RKO (cell line): ENCODE results near the gene CALY.

Experiments used
- DNase-seq: peaks from one replicate; pipeline ENCODE4 v3.0.0-alpha.2; 2016; ENCODE audit warnings: low spot score

CALY gene

DNA sequence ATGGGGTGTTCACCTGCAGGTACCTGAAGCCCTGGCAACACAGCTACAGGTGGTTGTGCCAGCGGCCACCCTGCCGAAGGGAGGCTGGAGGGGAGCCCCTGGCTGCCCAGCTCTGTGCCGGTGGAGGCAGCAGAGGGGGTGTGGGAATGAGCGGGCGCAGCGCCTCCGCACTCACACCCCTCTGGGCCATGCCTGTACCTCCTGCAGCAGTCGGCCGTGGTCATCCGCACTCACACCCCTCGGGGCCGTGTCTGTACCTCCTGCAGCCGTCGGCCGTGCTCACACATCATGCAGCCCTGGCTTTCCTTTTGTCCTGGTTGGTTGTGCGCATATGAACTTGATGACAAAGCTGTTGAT lies 26.3 kb downstream of the CALY start:
- no peak for DNase-seq

DNA sequence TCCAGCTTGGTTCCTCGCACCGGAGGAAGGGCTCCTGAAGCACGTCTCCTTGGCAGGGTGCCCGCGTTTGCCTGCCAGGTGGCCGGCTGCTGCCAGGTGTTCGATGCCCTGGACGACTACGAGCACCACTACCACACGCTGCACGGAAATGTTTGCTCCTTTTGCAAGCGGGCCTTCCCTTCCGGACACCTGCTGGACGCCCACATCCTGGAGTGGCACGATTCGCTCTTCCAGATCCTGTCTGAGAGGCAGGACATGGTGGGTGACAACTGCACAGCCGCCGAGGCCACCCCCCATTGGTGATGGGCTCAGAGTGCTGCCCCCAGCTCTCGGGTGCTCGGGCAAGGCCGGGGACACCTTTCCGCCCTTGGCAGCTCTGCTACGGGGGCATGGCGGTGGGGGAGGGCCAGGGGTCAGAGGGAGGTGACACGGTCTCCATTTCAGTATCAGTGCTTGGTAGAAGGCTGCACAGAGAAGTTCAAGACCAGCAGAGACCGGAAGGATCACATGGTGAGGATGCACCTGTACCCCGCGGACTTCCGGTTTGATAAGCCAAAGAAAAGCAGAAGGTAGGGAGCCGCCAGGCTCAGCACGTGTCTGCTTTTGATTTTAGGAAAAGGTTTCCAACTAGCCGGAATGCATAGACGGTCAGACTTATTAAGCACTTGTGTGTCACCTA lies 26.8 kb downstream of the CALY start:
- no peak for DNase-seq

DNA sequence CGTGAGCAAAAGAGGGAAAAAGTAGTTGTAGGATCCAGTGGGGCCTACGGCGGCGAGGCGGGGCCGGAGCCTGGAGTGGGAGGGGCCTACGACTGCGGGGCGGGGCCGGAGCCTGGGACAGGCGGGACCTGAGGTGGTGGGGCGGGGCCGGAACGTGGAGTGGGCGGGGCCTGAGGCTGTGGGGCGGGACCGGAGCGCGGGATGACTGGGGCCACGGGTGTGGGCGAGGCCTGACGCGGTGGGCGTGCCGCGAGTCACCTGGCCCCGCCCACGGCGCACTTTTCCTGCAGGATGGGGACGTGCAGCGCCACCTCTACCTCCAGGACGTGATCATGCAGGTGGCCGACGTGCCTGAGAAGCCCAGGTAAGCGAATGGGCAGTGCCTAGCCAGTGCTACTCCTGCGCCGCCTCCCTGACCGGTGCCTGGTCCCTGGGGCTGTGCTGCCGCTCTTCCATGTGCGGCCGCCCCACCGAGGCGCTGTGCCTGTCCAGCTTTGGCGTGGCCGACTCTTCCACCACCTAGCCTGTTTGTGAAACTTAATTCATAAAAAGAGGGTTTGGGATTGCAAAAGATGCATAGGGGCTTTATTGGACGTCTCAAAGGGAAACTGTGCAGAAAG lies 27.5 kb downstream of the CALY start:
- DNase-seq: peak; percentile 80

DNA sequence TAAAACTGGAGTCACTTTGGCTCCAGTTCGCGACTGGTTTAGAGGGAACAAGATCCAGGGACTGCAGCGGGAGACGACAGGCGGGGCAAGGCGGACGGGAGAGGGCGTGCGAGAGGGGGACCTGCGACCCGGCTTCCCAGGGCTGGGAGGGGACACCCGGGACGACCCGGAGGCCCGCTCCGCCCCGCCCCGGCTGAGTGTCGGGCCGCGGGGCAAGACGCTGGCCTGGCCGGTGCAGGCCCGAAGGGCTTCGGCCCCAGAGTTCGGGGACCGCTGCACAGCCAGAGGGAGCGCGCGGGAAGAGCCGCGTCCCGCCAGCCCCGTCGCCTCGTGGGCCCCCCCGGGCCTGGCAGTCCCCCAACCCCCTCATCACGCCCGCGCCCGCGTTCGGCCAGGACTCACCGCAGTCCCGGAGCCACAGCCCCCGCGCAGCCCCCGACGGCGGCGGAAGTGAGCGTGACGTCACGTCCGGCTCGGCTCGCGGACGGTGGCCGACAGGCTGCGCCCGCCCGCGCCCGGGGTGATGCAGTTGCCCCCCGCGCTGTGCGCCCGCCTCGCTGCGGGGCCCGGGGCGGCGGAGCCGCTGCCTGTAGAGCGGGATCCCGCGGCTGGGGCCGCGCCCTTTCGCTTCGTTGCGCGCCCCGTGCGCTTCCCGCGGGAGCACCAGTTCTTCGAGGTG lies 28.1 kb downstream of the CALY start, which contains the start of the genes TUBGCP2 and ZNF511:
Gene TUBGCP2, minus strand, starts transcription at position 452 of the 679 bp plus-strand sequence. CDS start 5,931 bp downstream, outside the sequence.
Gene ZNF511, plus strand, starts transcription at position 494 of the 679 bp plus-strand sequence. Its CDS starts 30 bp downstream, at position 524.
- DNase-seq: peak; percentile 86

DNA sequence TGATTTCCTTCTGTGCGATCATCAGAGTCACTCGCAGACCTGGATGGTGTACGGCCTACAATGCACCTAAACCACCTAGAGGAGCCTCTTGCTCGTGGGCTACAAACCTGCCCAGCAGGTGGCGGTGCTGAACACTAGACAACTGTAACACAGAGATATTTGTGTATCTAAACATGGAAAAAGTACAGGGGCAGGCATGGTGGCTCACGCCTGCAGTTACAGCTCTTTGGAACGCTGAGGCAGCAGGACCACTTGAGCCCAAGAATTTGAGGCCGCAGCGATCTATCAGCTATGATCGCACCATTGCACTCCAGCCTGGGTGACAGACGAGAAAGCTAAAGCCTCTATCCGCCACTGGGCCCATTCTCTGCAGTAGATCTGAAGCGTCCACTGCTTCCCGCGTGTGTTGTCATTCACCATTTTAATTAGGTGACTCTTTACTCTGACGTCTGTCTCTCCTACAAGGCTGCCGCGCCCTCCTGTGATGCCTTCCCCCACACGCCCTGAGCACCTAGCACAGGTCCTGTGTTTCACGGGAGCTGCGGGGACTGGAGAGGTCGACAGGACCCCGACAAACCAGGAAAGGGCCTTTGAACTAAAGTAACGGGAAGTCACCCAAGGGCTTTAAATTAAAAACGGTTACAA lies 28.8 kb downstream of the CALY start:
- peak; percentile 77 for DNase-seq

DNA sequence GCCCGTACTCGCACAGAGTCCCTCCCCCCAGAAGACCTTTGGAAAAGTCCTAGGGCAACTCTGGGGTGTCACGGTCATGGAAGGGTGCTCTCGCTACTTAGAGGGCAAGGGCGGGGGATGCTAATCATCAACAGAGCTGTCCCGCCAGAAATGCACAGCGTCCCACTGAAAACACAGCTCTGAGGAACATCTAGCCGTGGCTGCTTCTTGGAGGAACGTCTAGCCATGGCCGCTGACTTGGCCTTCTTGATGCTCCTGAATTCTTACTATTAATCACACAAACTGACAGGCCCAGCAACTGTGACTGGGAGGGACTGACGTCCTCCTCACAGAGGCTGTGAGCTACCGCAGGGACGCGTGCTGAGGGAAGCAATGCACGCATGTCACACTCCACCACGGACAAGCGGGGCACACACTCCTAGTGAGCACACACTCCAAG lies 29.7 kb downstream of the CALY start:
- no peak for DNase-seq

DNA sequence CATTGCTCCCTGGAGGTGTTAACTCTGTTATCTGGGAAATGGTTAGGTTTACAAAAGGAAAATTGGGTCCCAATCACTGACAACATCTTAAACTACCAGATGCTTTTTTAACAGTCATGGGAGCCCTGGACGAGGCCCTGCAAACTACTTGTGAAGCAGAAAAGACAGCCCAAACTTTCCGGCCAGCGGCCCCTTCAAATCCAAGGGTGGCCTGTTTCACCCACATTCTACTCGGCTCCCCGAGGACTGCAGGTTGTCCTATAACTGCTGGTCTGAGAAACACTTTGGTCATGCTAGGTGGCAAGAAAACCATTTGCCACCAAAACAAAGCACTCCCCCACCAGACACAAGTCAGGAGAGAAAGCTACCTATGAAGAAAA lies 30.6 kb downstream of the CALY start:
- DNase-seq: no peak

DNA sequence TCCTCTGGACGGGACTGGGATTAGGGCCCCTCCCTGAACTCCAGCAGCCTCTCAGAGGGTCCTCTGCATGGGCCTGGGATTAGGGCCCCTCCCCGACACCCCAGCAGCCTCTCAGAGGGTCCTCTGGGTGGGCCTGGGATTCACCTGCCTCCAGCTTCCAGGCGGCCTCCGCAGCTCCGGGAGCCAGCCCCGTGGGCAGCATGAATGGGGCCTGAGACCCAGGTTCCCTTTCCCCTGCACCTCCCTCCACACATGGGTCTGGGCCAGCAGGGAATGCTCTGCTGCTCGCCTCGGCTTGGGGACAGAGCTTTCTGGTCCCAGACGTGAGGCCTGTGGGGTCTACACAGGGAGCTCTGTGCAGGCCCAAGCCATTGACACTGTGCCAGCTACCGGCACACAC lies 33.5 kb downstream of the CALY start:
- no peak for DNase-seq

DNA sequence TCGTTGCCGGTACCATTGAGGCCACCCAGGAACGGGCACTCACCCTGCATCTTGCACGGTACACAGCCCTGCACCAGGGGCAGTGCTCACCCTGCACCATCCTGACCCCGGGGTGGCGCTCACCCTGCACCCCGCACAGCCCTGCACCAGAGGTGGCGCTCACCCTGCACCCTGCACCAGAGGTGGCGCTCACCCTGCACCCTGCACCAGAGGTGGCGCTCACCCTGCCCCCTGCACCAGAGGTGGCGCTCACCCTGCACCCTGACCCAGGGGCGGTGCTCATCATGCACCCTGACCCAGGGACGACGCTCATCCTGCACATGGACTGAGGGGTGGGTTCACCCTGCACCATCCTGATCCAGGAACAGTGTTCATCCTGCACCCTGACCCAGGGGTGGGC lies 34.5 kb downstream of the CALY start:
- DNase-seq: no peak

DNA sequence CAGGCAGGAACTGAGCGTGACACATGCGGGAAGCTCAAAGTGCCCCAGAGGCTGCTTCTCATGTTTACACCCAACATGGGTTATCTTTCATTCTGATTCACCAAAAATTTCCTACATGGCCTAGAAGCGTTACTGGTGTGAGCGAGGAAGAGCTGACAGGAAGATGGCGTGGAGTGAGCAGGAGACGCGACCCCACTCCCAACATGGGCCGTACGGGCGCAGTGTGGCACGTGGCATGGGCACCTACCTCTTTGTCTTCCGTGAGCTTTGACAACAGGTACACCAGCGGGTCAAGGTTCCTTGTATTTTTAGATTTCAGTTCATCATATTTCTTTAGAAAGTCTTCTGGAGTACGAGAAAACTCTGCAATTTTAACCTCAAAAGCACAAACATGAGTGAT lies 37.0 kb downstream of the CALY start:
- DNase-seq: no peak

DNA sequence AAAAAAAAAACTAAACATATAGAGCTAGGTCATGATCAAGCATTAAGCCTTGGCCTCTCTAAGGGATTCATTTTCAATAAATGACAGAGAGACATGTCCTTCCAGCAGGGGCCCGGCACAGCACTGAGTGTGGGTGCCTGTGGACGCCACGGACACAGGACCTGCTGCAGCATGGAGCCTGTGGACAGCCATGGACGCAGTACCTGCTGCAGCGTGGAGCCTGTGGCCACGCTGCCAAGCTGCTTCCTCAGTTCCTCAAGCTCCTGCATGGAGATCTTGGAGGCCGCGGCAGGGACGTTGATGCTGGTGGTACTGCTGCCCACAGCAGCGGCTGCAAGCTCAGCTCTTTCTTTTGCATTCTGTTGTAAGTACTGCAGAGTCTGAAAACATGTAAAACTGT lies 37.5 kb downstream of the CALY start:
- no peak for DNase-seq

DNA sequence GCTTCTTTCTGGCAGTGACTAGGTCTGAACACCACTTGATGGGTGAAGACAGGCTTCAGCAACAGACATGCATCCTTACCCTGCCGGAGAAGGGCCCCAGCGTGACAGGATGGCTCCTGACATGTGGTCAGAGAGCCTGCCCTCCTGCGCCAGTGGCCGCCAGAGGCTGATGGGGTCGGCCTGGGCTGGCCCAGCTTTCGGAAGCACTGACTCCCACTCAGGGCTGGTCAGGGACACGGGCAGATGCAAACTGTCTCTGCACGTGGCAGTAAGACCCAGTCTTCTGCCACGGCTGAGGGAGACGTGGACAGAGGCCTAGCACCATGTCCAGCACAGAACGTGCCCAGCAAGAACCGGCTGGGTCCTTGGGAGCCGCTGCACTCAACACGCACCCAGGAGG lies 38.2 kb downstream of the CALY start:
- DNase-seq: no peak

DNA sequence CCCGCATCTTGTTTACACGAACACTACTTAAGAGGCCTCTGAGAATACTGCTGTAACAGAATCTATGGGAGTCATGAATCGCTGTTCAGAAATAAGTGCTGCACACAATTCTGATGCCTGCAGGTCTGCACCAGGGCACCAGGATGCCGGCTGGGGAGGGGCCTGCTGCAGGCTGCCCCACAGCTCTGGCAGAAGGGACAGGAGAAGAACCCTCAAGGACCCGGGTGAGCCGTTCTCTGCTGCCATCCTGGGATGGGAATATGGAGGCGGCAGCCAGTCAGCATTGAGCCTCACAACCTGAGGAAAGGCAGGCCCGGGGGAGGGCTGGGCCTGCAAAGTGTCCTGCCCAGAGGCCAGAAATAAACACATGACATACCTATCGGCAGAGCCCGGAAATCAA lies 39.2 kb downstream of the CALY start:
- no peak for DNase-seq

DNA sequence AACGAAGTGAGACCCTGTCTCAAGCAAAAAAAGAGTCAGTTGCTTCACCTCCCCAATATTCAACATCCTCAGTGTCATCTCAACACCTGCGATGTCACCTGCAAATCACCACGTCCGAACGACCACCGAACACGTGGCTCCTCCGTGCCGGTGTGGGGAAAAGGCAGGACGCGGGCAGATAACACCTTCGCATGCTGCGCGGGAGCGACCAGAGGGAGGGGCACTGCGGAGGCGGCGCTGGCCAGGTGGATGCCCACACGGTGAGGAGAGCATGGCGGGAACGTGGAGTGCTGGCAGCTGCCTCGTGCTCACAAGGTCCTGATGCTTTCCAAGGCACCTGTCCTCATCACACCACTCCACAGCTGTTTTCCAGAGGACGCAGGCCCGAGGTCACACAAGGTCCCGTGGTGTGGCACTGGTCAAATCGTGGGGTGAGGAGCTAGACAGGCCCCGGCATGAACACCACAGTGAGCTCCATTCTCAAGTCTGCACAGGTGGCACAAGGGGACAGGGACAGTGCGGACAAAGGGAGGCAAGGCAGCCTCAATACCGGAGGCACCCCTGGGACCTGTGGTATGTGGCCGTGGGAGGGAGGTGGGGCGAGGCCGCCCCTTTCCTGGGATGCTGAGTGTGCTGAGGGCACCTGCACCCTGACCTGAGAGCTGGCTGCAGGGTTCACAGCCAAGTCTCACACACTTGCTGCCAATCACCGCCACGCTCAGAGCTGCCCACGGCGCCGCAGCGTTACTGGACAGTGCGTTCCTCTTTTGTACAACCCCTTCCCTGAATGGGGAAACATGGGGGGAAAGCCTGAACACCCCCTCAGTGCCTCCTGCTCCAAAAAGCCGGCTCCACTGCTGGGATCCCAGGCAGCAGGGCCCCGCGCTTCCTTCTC lies 41.0 kb downstream of the CALY start:
- DNase-seq: no peak

DNA sequence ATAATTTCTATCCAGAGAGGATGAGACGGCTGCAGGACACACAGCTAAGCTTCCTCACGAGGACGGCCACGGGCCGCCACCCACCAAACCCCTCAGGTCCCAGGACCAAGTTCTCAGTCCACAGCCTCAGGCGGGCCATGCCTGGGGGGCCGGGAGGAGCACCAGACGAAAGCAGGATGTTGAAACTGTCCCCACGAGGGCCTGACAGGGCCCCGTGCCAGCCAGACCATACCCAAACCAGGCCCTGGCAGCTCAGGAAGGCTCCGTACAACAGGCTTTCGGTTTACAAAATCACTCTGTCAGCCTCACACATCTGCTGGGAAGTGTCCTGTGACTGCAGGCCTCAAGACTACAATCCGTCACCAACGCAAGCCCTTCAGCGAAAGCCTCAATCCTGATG lies 42.5 kb downstream of the CALY start:
- DNase-seq: no peak

DNA sequence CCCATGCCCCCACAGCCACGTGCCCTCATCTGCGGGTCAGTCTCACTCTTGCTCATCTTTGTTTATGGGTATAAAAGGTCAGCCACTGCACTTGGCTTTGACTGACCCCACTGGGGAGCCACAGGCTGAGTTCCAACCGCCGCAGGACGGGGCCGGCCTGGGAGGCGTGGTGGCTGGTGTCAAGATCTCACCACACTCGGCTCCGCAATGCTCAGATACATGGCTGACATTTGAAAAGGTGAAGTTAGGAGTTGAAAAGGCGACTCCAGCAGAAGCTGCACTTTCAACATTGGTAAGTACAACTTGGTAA lies 42.9 kb downstream of the CALY start:
- DNase-seq: no peak

DNA sequence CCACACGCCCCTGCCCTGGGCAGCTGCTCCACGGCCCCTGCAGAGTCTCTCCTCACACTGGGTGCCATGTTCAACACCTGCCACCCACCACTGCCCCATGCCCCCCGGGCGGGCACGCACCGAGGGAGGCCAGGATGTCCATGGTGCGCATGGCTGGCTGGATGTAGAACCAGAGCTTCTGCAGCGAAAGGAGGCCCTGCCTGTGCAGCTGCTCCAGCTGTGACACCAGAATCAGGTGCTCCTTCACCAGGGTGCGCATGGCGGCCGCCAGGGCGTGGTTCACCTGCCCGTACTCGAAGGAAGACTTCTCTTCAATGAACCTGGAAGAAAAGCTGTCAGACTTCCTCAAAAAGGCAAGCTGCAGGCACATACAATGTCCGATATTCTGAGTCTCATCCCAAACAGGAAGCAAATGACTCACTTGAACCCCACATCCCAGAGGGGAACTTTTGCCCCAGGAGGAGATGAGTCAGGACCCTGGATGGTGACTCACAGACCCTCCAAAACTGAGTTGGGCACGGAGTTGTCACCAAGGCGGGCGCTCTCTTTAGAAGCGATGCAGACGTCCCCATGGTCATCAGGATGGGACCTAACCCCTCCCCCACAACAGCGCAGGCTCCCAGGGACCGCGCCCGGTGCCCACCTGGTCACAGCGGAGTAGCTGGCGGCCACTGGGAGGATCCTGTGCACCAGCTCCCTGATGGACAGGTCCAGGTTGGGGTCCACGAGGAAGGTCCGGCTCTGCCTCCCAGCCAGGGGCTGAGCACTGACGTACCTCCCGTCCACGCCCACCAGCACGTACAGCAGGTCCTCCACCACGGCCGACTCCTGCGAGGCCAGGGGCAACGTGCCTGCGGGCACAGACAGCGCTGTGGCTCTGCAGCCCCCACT lies 43.5 kb downstream of the CALY start:
- peak; percentile 84 for DNase-seq

DNA sequence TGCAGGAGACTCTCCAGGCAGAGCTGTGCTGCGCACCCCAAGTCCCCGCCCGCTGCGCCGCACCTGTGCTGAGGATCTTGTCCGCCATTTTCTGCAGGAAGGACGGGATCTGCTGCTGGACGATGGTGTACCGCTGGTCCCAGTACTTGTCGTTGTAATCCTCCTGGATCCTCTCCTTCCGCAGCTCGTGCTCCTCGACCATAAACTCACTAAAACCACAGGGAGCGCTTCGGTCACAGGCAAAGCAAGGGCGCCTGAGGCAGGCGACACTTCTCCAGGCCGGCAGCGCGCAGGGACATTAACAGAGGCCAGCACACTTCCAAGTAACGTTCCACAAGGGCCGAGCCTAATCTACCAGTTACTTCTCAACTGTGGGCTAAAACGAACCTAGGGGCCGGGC lies 46.9 kb downstream of the CALY start:
- DNase-seq: no peak

DNA sequence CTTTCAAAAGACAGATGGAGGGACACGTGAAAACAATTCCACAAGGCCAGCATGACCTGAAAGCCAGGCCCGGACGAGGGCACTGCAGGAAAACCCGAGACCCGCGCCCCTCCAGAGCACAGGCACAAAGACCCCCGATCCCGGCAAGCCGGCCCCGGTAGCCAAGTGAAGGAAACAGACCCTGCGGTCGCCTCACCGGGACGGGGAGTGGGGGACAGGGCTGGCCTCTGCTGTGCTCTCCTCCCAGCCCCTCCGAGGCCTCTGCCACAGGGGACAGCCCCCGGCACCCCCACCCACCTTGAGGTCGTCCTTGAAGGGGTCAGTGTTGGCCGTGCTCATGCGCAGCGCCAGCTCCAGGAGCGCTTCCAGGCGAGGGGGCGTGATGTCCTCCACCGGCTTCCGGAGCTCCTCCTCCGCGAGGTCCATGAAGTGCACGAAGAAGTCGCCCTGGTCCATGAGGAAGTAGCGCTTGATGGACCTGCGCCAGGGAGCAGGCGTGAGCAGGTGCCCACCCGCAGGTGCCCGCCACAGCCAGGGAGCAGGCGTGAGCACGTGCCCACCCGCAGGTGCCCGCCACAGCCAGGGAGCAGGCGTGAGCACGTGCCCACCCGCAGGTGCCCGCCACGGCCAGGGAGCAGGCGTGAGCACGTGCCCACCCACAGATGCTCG lies 48.7 kb downstream of the CALY start:
- no peak for DNase-seq

DNA sequence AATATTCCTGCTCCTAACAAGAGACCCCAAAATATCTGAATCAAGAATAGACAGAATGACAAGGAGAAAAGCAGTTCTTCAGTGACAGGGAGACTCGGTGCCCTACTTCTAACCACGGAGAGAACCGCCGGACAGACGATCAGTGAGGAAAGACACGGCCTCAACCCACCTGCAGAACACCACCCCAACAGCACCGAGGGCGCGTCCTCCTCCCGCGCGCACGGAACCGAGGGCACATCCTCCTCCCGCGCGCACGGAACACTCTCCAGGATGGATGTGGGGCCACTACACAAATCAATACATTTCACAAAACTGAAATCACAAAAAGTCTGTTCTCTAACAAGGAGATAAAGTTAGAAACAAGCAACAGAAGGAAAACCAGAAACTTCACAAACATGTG lies 50.3 kb downstream of the CALY start:
- DNase-seq: no peak
